GM06990 (cell line): Measurements from ENCODE around the gene ATP6V0D1.
"Not testable (repeated sequence)": the region's sequence is repeated elsewhere in the genome, so short reads cannot be mapped to it uniquely, and the experiment has no call there.

Source experiments
- DNase-seq: peaks from one replicate; pipeline ENCODE4 v3.0.0-alpha.2; 2011; ENCODE audit not compliant: insufficient read length; ENCODE audit errors: extremely low read depth
- H3K27me3 ChIP-seq: replicated peaks from 2 replicates; pipeline ENCODE4 v1.6.0; 2011; ENCODE audit warnings: low read length; ENCODE audit not compliant: control insufficient read depth, insufficient read depth
- H3K36me3 ChIP-seq: 2 replicates; pipeline ENCODE4 v1.5.1; 2011; ENCODE audit warnings: low read length; ENCODE audit not compliant: control insufficient read depth, insufficient read depth
- H3K4me3 ChIP-seq: replicated peaks from 2 replicates; pipeline ENCODE4 v1.5.1; 2011; ENCODE audit warnings: low read depth, mild to moderate bottlenecking, control low read depth, low read length
- CTCF ChIP-seq: IDR thresholded peaks from 2 replicates; pipeline ENCODE4 v1.5.1; 2011; ENCODE audit warnings: low read length, control low read depth, mild to moderate bottlenecking, inconsistent platforms; ENCODE audit not compliant: insufficient read depth, poor library complexity, severe bottlenecking

ATP6V0D1 gene

DNA sequence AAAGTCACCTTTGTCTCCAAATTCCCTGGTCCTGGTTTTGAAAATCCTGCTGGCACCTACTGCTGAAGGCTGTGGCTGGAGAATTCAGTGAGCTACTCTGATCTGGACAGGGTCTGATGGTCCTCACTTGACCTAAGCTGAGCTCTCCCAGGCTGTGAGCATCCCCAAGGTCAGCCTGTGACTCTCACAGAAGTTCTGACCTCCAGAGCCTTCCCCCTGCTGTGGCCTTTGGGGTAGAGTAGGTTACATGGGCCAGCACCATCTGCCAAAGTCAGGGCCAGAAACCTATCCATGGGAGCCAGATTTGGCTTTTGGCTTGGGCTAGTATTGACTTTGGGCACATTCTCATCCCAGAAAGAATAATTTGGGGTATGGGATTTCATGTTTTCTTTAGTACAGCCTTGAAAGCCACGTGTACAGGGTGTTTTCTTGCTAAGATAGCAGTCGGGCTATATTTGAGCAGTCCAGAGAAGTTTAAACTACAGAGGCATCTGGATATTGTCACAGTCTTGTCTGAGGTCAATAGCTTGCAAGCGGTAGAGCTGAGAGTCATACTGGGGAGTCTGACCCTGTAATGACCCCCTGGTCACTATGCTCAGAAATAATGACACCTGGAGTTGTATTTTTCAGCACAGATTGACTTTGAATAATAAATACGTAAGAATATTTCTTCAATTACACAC lies 8.6 kb upstream of the ATP6V0D1 start:
- TF ChIP-seq CTCF, result no peak
- Histone ChIP-seq H3K27me3 (no peaks in the 10 kb centered on the region), H3K4me3 (no peak overlapping the region), H3K36me3 (peaks cover 5% of the 10 kb centered on the region)
- no peak for DNase-seq

DNA sequence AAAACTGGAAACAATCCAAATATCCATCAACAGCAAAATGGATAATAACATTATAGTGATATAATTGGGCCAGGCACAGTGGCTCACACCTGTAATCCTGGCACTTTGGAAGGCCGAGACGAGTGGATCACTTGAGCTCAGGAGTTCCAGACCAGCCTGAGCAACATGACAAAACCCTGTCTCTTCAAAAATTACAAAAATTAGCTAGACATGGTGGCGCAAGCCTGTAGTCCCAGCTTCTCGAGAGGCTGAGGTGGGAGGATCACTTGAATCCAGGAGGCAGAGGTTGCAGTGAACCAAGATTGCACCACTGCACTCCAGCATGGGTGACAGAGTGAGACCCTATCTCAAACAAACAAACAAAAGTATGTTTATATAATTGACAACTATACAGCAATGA lies 6.6 kb upstream of the ATP6V0D1 start:
- H3K27me3 ChIP-seq, DNase-seq, H3K4me3 ChIP-seq: not testable (repeated sequence)
- H3K36me3 ChIP-seq, result peaks cover 10% of the 10 kb centered on the region

GRCh38 chr16:67486805-67487204 lies 5.8 kb upstream of the ATP6V0D1 start:
- no peak for DNase-seq
- no peak for TF ChIP-seq CTCF
- no peaks in the 10 kb centered on the region for H3K27me3 ChIP-seq
- H3K36me3 ChIP-seq, result peaks cover 10% of the 10 kb centered on the region
- H3K4me3 ChIP-seq, result no peak overlapping the region

DNA sequence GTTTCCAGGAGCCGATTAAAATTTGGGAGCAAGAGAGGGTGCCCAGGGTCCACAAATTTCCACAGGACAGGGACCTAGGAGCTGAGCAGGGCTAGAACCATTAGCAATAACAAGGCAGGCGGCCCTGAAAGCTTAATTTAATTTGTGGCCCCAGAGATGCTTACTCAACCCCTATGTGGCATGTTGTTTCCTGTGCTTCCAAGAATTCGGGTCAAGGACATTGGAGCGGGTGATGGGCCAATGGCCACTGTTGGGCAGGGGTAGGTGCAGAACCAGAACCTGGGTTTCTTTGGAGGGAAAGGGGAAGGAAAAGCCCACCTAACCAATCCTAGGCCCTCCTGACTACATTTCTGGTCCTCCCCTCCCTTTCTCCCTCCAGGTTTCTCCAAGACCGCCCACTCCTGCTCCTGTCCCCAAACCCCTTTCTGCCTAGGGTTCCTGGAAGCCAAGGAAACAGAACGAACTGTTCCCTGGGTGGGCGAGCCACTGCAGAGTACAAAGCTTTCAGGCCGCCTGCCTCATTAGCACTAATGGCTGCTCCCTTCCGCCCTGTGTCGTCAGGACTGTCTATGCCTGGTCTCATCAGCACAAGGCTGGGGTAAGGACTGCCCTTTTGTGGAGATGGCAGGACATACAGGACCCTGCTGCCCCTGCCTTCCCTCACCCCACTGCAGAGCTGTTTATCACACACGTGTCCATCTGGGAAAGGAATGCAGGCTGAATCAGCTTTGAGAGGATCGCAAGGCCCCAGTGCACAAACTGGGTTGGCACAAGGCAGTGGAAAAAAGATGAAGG lies 3.0 kb upstream of the ATP6V0D1 start:
- no peak for DNase-seq
- Histone ChIP-seq H3K36me3 (peaks cover 10% of the 10 kb centered on the region), H3K4me3 (no peak overlapping the region), H3K27me3 (no peaks in the 10 kb centered on the region)
- TF ChIP-seq CTCF, result no peak

DNA sequence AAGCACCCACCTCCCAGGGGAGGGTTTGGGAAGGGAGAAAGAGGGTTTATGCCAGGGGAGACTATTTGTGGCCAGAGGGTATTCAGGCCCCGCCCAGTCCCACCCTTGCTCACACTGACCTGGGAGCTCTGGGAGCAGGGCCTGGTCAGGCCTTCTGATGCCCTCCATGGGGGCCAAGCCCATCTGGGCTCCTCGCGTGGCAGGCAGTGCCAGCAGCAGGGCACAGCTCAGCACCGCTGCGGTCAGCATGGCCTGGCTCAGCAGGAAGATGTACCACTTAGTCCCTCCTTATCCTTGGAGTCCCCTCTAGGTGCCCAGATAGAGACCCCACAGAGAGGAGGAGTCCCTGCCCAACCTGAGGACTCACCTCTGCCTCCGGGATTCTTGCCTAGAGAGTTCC lies 2.2 kb upstream of the ATP6V0D1 start, which contains the start of gene AGRP:
Gene AGRP, minus strand, starts transcription at position 398 of the 400 bp plus-strand sequence. Its CDS starts 149 bp downstream, at position 249.
- TF ChIP-seq CTCF, result no peak
- DNase-seq, result no peak
- Histone ChIP-seq H3K4me3 (peak within 1 kb of the TSS; percentile 71), H3K27me3 (no peaks in the 10 kb centered on the region), H3K36me3 (peaks cover 10% of the 10 kb centered on the region)

DNA sequence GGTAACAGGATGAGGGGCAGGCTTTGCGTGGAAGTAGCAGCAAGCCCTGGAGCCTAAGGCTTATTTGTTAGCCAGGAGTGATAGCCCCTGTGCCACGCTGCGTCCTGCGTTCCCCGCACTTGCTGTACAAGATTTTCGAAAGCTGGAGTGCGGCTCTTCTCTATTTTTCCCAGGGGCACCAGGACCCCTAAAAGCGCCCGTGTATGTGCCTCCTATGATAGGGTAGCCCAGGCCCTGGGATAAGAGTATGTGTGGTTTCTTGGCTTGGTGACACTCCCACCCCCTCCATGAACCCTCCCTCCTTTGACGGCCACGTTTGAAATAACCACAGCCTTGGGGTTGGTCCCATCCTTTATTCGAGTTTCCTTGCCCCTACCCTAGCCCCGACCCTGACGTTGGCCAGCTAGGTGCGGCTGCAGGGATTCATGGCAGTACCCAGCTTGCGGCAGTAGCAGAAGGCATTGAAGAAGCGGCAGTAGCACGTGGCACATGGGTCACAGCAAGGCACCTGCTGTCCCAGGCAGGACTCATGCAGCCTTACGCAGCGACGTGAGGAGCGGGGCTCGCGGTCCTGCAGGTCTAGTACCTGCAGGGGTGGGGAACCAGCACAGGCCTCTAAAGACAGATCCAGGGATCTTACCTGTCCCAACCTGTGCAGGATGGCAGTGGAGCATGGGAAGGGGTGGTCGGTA lies 1.4 kb upstream of the ATP6V0D1 start:
- DNase-seq, result no peak
- Histone ChIP-seq H3K27me3 (no peaks in the 10 kb centered on the region), H3K4me3 (peak overlapping the region; percentile 71), H3K36me3 (peaks cover 10% of the 10 kb centered on the region)
- TF ChIP-seq CTCF, result no peak
